GM18498 (cell line): ENCODE data around the gene GLI1.
"Not testable (repeated sequence)": the region's sequence is repeated elsewhere in the genome, so short reads cannot be mapped to it uniquely, and the experiment has no call there.

Experiments used
- ATAC-seq: cut with Tn5 transposase; IDR thresholded peaks from one replicate; pipeline ENCODE4 v1.9.1; 2021; ENCODE audit warnings: mild to moderate bottlenecking, moderate library complexity; ENCODE audit not compliant: unreplicated experiment

Gene GLI1

GRCh38 chr12:57496822-57497221 lies 37.2 kb downstream of the GLI1 start:
- no peak for ATAC-seq

DNA sequence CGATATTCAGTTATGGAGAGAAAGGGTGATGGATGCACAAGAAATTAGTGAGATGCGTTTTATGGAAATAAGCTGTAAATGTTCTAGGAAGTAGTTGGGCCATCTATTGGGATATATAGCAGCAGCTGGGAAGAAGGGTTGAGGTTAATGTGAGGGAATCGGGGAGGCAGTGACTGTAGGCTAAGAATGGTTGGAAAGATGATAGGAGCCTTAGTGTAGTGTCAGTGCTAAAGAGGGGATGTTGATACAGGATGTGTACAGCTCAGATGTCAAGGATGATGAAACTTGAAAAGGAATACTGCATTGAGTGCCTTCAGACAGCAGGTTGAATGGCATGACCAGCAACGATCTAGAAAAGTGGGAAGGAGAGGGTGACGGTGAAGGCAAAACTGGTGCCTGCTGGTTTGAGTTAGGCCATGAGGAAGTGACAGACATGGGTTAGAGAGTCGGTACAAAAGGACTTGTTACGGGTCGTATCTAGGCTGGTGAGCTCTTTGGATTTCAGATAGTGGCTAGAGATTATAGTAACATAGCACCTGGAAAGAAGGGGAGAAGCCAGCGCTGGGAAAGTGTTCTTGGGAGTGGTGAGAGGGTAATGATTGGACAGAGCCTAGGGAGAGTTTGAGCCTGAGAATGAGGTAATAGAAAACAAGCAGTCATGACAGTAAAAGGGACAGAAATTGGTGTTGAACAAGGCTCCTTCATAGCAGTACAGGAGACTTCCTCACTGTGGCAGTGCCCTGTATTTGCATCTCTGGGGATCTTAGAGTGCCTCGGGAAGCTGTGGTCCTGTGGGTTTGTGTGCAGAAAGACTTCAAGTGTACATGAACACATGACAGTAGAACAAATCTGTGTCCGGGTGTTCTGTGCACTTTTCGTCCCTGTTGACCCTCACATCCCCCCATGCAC lies 37.9 kb downstream of the GLI1 start:
- no peak for ATAC-seq

DNA sequence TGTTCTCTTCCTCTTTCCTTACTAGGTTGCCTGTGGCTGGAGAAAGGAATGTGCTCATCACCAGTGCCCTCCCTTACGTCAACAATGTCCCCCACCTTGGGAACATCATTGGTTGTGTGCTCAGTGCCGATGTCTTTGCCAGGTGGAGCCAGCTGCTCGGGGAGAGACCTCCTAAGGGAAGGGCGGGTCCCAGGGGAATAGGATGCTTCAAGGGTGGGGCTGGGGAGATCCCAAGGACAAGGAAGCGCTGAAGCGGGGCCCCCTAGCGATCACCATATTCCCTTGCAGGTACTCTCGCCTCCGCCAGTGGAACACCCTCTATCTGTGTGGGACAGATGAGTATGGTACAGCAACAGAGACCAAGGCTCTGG lies 38.5 kb downstream of the GLI1 start:
- ATAC-seq = no peak

- no peak for ATAC-seq
Measured at GRCh38 chr12:57498571-57498970, 39.0 kb downstream of the GLI1 start.

GRCh38 chr12:57500213-57500612 lies 40.6 kb downstream of the GLI1 start:
- no peak for ATAC-seq

- ATAC-seq = not testable (repeated sequence)
Measured at GRCh38 chr12:57502311-57502969, 42.9 kb downstream of the GLI1 start.

DNA sequence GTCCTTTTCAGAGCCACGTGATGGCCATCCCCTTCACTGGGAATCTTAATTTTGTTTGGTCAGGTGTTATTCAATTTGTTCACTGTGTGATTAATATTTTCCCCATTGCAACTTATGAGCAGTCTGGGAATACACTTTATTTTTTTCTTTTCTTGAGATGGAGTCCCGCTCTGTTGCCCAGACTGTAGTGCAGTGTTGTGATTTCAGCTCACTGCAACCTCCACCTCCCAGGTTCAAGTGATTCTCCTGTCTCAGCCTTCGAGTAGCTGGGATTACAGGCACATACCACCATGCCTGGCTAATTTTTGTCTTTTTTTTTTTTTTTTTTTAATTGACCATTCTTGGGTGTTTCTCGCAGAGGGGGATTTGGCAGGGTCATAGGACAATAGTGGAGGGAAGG lies 47.0 kb downstream of the GLI1 start:
- ATAC-seq = not testable (repeated sequence)

DNA sequence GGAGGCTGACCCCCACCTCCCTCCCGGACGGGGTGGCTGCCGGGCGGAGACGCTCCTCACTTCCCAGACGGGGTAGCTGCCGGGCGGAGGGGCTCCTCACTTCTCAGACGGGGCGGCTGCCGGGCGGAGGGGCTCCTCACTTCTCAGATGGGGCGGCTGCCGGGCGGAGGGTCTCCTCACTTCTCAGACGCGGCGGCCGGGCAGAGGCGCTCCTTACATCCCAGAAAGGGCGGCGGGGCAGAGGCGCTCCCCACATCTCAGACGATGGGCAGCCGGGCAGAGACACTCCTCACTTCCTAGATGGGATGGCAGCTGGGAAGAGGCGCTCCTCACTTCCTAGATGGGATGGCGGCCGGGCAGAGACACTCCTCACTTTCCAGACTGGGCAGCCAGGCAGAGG lies 48.2 kb downstream of the GLI1 start:
- not testable (repeated sequence) for ATAC-seq

GRCh38 chr12:57511161-57511560 lies 51.6 kb downstream of the GLI1 start:
- no peak for ATAC-seq

DNA sequence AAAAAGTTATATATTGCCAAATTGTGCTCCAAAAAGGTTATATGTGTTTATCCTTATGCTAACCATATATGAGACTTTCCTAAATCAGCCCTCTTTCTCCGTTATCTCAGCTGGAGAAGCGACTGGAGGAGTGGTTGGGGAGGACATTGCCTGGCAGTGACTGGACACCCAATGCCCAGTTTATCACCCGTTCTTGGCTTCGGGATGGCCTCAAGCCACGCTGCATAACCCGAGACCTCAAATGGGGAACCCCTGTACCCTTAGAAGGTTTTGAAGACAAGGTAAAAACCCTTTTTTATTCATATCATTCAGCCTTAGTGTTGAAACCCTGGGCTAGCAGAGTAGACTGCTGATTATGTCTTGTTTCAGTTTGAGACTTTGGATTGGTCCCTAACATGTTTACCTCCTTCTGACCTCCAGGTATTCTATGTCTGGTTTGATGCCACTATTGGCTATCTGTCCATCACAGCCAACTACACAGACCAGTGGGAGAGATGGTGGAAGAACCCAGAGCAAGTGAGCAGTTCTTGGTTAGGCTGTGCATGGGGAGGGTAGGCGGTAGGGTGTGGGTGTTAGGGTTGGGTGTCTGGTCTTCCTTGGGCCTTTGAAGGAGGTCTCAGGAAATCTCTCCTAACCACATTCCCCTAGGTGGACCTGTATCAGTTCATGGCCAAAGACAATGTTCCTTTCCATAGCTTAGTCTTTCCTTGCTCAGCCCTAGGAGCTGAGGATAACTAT lies 52.2 kb downstream of the GLI1 start:
- no peak for ATAC-seq

DNA sequence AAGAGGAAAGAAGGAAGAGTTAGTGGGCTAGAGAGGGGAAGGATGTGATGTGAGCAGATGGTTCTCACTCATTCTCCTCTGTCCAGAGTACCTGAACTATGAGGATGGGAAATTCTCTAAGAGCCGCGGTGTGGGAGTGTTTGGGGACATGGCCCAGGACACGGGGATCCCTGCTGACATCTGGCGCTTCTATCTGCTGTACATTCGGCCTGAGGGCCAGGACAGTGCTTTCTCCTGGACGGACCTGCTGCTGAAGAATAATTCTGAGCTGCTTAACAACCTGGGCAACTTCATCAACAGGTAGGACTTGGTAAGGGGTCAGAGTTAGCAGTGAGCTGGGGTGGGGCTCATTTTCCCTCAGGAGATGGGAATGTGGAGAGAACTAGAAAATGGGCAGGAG lies 53.1 kb downstream of the GLI1 start:
- no peak for ATAC-seq

- ATAC-seq = no peak
Measured at GRCh38 chr12:57513266-57513665, 53.7 kb downstream of the GLI1 start.

DNA sequence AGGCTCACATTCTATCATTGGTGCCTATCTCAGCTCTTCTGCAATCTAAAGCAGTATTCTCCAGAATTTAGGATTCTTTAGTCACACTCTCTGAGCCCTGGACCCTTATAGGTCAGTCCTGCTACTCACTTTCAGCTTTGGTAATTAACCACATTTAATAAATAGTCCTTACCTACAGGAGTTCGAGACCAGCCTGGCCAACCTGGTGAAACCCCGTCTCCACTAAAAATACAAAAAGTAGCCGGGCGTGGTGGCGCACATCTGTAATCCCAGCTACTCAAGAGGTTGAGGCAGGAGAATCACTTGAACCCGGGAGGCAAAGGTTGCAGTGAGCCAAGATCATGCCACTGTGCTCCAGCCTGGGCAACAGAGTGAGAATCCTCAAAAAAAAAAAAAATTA lies 54.1 kb downstream of the GLI1 start:
- not testable (repeated sequence) for ATAC-seq

GRCh38 chr12:57514246-57514645 lies 54.7 kb downstream of the GLI1 start:
- ATAC-seq = not testable (repeated sequence)

DNA sequence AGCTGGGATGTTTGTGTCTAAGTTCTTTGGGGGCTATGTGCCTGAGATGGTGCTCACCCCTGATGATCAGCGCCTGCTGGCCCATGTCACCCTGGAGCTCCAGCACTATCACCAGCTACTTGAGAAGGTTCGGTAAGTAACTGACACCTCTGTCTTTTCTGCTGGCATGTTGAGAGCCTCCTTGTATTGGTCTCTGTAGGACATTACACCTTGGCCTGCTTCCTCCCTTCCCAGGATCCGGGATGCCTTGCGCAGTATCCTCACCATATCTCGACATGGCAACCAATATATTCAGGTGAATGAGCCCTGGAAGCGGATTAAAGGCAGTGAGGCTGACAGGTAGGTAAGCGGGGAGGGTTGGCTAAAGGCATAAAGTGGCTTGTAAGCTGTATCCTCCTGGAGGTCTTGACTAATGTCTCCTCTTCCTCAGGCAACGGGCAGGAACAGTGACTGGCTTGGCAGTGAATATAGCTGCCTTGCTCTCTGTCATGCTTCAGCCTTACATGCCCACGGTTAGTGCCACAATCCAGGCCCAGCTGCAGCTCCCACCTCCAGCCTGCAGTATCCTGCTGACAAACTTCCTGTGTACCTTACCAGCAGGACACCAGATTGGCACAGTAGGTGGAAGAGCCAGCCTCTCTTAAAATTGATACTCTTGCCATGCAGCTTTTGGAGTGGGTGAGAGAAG lies 55.3 kb downstream of the GLI1 start:
- ATAC-seq = no peak

DNA sequence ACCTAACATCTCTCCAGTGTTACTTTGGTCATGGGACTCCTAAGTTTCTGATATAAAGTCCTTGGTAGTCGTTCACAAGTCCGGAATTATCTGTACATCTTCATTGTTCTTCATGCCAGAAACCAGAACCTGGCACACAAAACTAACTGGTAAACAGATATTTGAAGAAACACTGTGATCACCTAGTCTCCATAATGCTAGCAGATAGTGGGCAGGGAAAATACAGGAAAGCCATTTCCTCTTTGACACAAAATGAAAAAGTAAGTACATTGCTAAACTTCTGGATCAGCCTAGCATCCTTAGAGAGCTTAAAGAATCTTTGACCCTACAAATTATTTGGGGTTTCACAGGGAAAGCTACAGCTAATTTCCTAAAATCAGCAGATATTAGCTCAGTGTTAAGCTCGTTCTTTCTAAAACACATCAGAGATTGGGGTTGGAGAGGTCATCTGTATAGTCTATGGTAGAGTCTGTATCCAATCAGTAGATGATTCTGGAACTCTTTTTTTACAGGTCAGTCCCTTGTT lies 55.9 kb downstream of the GLI1 start:
- ATAC-seq = no peak

- no peak for ATAC-seq
Measured at GRCh38 chr12:57515934-57516541, 56.5 kb downstream of the GLI1 start.

DNA sequence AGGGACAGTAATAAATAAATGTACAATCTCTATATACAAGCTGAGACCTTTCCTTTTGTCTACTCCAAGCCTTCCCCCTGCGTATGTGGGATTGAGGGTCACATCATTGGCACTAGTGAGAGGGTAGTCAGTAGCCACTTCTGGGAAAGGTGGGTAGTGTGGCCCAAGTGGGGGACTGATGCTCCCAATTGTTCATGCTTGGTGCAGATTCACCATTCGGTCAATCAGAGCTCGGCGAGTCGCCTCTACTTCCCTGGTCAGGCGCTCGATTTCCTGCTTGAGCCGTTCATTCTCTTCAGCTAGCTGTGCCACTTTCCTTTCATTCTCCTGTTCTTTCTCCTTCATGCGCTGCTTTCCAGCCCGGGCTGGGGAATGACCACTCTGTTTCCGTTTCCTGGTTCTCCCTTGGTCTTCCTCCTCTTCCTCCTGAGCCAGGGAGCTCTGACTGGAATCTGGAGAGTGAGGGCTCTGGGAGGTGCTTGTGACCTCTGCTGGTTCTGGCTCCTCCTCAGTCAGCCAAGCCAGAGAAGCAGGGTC lies 57.1 kb downstream of the GLI1 start:
- ATAC-seq = no peak

GRCh38 chr12:57517187-57517586 lies 57.6 kb downstream of the GLI1 start:
- no peak for ATAC-seq

- ATAC-seq = not testable (repeated sequence)
Measured at GRCh38 chr12:57517718-57518117, 58.1 kb downstream of the GLI1 start.
